HG02678 (cell line): ENCODE results near the gene GMFB.
"Not testable (repeated sequence)": the region's sequence is repeated elsewhere in the genome, so short reads cannot be mapped to it uniquely, and the experiment has no call there.

Experiments used
- ATAC-seq: cut with Tn5 transposase; IDR thresholded peaks from one replicate; pipeline ENCODE4 v1.9.1; 2021; ENCODE audit warnings: mild to moderate bottlenecking, moderate library complexity; ENCODE audit not compliant: unreplicated experiment

GMFB gene

GRCh38 chr14:54462048-54462447 is 26.7 kb downstream of the GMFB start:
- no peak for ATAC-seq

GRCh38 chr14:54459106-54459505 is 29.7 kb downstream of the GMFB start:
- no peak for ATAC-seq

GRCh38 chr14:54458536-54458935 is 30.2 kb downstream of the GMFB start:
- not testable (repeated sequence) for ATAC-seq

- ATAC-seq: no peak
Observed at GRCh38 chr14:54457609-54457996, 31.2 kb downstream of the GMFB start.

- ATAC-seq: not testable (repeated sequence)
Observed at GRCh38 chr14:54456820-54457608, 31.8 kb downstream of the GMFB start.

- ATAC-seq: no peak
Observed at GRCh38 chr14:54455363-54455762, 33.4 kb downstream of the GMFB start.

- ATAC-seq: not testable (repeated sequence)
Observed at GRCh38 chr14:54453990-54454389, 34.8 kb downstream of the GMFB start.

- ATAC-seq: no peak
Observed at GRCh38 chr14:54453252-54453651, 35.5 kb downstream of the GMFB start.

GRCh38 chr14:54451961-54452360 is 36.8 kb downstream of the GMFB start:
- no peak for ATAC-seq

GRCh38 chr14:54451121-54451601 is 37.6 kb downstream of the GMFB start:
- no peak for ATAC-seq

GRCh38 chr14:54450535-54450934 is 38.2 kb downstream of the GMFB start:
- no peak for ATAC-seq

GRCh38 chr14:54447231-54447692 is 41.5 kb downstream of the GMFB start:
- no peak for ATAC-seq

- no peak for ATAC-seq
Observed at GRCh38 chr14:54446161-54446693, 42.6 kb downstream of the GMFB start.

GRCh38 chr14:54444681-54445080 is 44.1 kb downstream of the GMFB start:
- ATAC-seq: no peak

GRCh38 chr14:54443981-54444380 is 44.8 kb downstream of the GMFB start:
- no peak for ATAC-seq

GRCh38 chr14:54442961-54443360 is 45.8 kb downstream of the GMFB start:
- ATAC-seq: not testable (repeated sequence)

- peak; percentile 97 for ATAC-seq
Observed at GRCh38 chr14:54440873-54441868, 47.6 kb downstream of the GMFB start, which contains the start of gene CNIH1. CNIH1 (minus strand) TSS chr14:54441374; CDS start chr14:54441327, 47 bp downstream.

- ATAC-seq: no peak
Observed at GRCh38 chr14:54440476-54440872, 48.3 kb downstream of the GMFB start.

GRCh38 chr14:54440037-54440436 is 48.7 kb downstream of the GMFB start:
- no peak for ATAC-seq

GRCh38 chr14:54438703-54439102 is 50.1 kb downstream of the GMFB start:
- ATAC-seq: no peak

- not testable (repeated sequence) for ATAC-seq
Observed at GRCh38 chr14:54437954-54438353, 50.8 kb downstream of the GMFB start.
